HepG2 (cell line): ENCODE data around the gene EOMES. TPM values are rescaled to one million over a fixed set of nuclear protein-coding genes. Genes with fewer than 3 reads are reported as not detected.

Experiments
- FOXO1 ChIP-seq: sonication (generic); formaldehyde crosslinking; IDR thresholded peaks from 2 replicates; pipeline ENCODE4 v1.4.0; 2020; ENCODE audit warnings: missing genetic modification reagents
- HNRNPH1 ChIP-seq: fragments of 200-400 bp; formaldehyde crosslinking; optimal IDR thresholded peaks from 2 replicates; pipeline ENCODE3; 2017; ENCODE audit warnings: mild to moderate bottlenecking, low read depth, low read length
- HNRNPLL ChIP-seq: fragments of 200-400 bp; formaldehyde crosslinking; IDR thresholded peaks from 2 replicates; pipeline ENCODE4 v1.6.1; 2017; ENCODE audit warnings: mild to moderate bottlenecking, low read depth, low read length; ENCODE audit not compliant: poor library complexity, severe bottlenecking
- HOXA7 ChIP-seq: sonication (generic); formaldehyde crosslinking; IDR thresholded peaks from 2 replicates; pipeline ENCODE4 v1.8.1; 2022; ENCODE audit warnings: mild to moderate bottlenecking, missing genetic modification reagents, moderate library complexity
- MBNL3 ChIP-seq: fragments of 250-450 bp; sonication (Bioruptor Pico); conservative IDR thresholded peaks from 2 replicates; pipeline ENCODE4 v1.8.0; 2022; ENCODE audit warnings: mild to moderate bottlenecking, inconsistent platforms
- NR2F1 ChIP-seq, 2 experiments: fragments of 450-650 bp in 1 of 2; formaldehyde crosslinking in 1 of 2; IDR thresholded peaks; 2 replicates each; pipeline versions ENCODE4 v1.5.0 to v1.6.1; 2016 to 2020; ENCODE audit warnings: mild to moderate bottlenecking in 1 of 2, missing compliant biosample characterization in 1 of 2, missing genetic modification reagents in 1 of 2, moderate library complexity in 1 of 2
- PBX3 ChIP-seq: sonication (generic); formaldehyde crosslinking; IDR thresholded peaks from 2 replicates; pipeline ENCODE4 v1.8.1; 2023; ENCODE audit warnings: missing genetic modification reagents, inconsistent platforms, borderline replicate concordance
- SAP130 ChIP-seq: IDR thresholded peaks from 2 replicates; pipeline ENCODE4 v1.6.1; 2016; ENCODE audit warnings: low read depth
- SETDB1 ChIP-seq: sonication (generic); formaldehyde crosslinking; IDR thresholded peaks from 2 replicates; pipeline ENCODE4 v1.5.1; 2020; ENCODE audit warnings: missing genetic modification reagents, mild to moderate bottlenecking, borderline replicate concordance
- ZBTB3 ChIP-seq: sonication (generic); formaldehyde crosslinking; IDR thresholded peaks from 2 replicates; pipeline ENCODE4 v1.4.0; 2020; ENCODE audit warnings: low read depth, mild to moderate bottlenecking, moderate library complexity, missing genetic modification reagents, borderline replicate concordance
- ZNF382 ChIP-seq: sonication (generic); formaldehyde crosslinking; IDR thresholded peaks from 2 replicates; pipeline ENCODE4 v1.5.0; 2020; ENCODE audit warnings: missing genetic modification reagents, mild to moderate bottlenecking, borderline replicate concordance
- ZSCAN31 ChIP-seq: sonication (generic); formaldehyde crosslinking; IDR thresholded peaks from 2 replicates; pipeline ENCODE4 v1.5.0; 2020; ENCODE audit warnings: low read depth, mild to moderate bottlenecking, missing genetic modification reagents
- polyA plus RNA-seq, 8 experiments: library from polyadenylated mRNA; depleted of rRNA in 3 of 8; stranded (reverse) in 7 of 8; unstranded in 1 of 8; fragments of >200 nt; fragmentation: Illumina TruSeq in 4 of 8; extraction: Trizol in 4 of 8; gene quantifications; 2 replicates each; pipeline versions ENCODE4 v1.2.1 to v1.2.3, GENCODE V29; 2011 to 2016; ENCODE audit warnings: low read depth in 4 of 8, missing spikeins in 1 of 8, mixed read lengths in 1 of 8; ENCODE audit not compliant: insufficient read depth in 1 of 8
- total RNA-seq, 5 experiments: library from RNA; depleted of rRNA; stranded (reverse); fragments of >200 nt; fragmentation: Illumina TruSeq; extraction: Trizol; gene quantifications; 2 replicates each; pipeline ENCODE4 v1.2.3, GENCODE V29; 2016; ENCODE audit warnings: low read depth in 1 of 5
- TF ChIP-seq, protein P1 (sequence below): sonication (generic); formaldehyde crosslinking; conservative IDR thresholded peaks from 2 replicates; pipeline ENCODE4 v1.8.1; 2023; ENCODE audit warnings: missing genetic modification reagents
- TF ChIP-seq, protein P2 (sequence below): sonication (generic); formaldehyde crosslinking; IDR thresholded peaks from 2 replicates; pipeline ENCODE4 v1.5.0; 2020; ENCODE audit warnings: missing genetic modification reagents, mild to moderate bottlenecking, borderline replicate concordance

Gene EOMES
- total and polyA plus RNA-seq, 2 of the 13 experiments (the other 11 are each of a cell fraction or from before 2014, with no cell fraction given): 0.11 to 0.12 TPM

DNA sequence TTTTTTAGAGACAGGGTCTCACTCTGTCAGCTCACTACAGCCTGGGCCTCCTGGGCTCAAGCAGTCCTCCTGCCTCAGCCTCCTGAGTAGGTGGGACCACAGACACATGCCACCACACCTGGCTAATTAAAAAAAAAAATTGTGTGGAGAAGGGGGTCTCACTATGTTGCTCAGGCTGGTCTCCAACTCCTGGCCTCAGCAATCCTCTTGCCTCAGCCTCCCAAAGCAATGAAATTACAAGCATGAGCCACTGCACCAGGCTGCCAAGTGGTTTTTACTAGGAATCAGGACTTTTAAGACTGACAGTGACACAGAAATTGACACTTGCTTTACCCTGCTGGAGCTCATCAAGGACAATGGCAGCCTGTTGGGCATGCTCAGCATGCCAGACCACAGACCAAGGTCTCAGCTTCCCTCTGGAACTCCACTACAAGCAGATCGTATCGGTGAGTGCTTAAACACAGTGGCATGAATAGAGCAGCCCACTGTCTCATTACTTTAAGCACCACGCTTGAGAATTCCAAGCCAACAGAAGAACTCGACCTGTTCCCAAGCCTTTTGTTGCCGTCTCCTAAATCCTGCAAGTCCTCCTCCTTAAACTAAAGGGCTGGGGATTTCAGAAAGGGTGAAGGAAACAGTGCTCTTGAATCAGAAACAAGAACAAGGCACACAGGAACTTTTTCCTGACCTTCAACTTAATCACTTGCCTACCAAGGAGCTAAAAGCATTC lies 41.4 kb downstream of the EOMES start (continued):
- TF ChIP-seq HOXA7: no peak
- TF ChIP-seq, protein P1, sequence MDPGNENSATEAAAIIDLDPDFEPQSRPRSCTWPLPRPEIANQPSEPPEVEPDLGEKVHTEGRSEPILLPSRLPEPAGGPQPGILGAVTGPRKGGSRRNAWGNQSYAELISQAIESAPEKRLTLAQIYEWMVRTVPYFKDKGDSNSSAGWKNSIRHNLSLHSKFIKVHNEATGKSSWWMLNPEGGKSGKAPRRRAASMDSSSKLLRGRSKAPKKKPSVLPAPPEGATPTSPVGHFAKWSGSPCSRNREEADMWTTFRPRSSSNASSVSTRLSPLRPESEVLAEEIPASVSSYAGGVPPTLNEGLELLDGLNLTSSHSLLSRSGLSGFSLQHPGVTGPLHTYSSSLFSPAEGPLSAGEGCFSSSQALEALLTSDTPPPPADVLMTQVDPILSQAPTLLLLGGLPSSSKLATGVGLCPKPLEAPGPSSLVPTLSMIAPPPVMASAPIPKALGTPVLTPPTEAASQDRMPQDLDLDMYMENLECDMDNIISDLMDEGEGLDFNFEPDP: no peak
- TF ChIP-seq, protein P2, sequence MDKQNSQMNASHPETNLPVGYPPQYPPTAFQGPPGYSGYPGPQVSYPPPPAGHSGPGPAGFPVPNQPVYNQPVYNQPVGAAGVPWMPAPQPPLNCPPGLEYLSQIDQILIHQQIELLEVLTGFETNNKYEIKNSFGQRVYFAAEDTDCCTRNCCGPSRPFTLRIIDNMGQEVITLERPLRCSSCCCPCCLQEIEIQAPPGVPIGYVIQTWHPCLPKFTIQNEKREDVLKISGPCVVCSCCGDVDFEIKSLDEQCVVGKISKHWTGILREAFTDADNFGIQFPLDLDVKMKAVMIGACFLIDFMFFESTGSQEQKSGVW: no peak
- TF ChIP-seq PBX3 (CRISPR knock-in tag): no peak
- TF ChIP-seq SAP130 (CRISPR knock-in tag): peak; percentile 36; the same call in 1 of the 2 replicates
- TF ChIP-seq ZBTB3 (CRISPR knock-in tag): no peak
- no peak for TF ChIP-seq SETDB1 (CRISPR knock-in tag)
- no peak for TF ChIP-seq HNRNPH1
- TF ChIP-seq MBNL3 (CRISPR knock-in tag): no peak
- no peak for TF ChIP-seq ZNF382 (CRISPR knock-in tag)
- no peak for TF ChIP-seq FOXO1 (CRISPR knock-in tag)
- no peak for TF ChIP-seq HNRNPLL
- TF ChIP-seq NR2F1 (CRISPR knock-in tag; IDR thresholded peaks at IDR 0.05): no peak
- peak; percentile 57; the same call in 1 of the 2 replicates for TF ChIP-seq ZSCAN31
